Measurements from ENCODE around the gene CENATAC.
"Not testable (repeated sequence)": the region's sequence is repeated elsewhere in the genome, so short reads cannot be mapped to it uniquely, and the experiment has no call there.

The CENATAC gene

GRCh38 chr11:119028346-119029068 is 30.6 kb downstream of the CENATAC start:
- no peak for DNase-seq (ENCODE audit: low spot score)
- TF ChIP-seq CTCF (IDR thresholded peaks at IDR 0.05), result no peak
- H3K27ac ChIP-seq, result peak overlapping the region in 1 of 2 donors; percentile 85
- H3K4me3 ChIP-seq, result no peak overlapping the region

- TF ChIP-seq CTCF (IDR thresholded peaks at IDR 0.05), result no peak
- DNase-seq (ENCODE audit: low spot score), result no peak
- peak overlapping the region in 1 of 2 donors; percentile 85 for H3K27ac ChIP-seq
- H3K4me3 ChIP-seq, result no peak overlapping the region
These were observed 31.1 kb downstream of the CENATAC start for GRCh38 chr11:119029069-119029339.

DNA sequence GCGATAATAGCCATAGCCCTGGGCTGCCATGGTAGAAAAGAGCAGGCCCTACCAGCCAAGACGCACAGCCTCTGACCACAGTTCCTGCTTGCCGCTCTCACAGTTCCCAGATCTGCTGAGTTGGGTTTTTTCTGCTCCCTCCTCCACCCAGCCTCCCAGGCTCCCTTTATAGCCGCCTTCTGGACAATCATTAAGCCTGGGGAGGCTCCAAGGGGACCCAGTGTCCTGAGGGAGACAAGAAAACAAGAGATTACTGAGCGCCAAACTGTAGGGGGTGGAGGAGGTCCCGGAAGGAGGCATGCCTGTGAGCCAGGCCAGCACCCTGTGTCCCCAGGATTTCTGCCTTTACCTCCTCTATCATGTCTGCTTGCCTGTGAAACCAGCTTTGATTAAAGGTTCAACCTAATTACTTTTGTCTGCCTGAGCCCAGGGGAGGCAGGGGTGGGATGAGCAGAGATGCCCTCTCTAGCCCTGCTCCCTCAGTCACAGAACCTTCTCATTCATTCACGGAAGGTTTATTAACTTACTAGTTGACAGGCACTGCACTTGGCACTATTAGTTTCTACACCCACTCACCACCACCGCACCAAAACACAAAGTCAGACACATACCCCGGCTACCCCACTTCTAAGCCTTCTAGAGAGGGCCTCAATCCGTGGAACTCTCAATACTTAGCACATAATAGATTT is 31.5 kb downstream of the CENATAC start:
- Histone ChIP-seq H3K27ac (peak overlapping the region in 1 of 2 donors; percentile 85), H3K4me3 (peak overlapping the region; percentile 88)
- DNase-seq (ENCODE audit: low spot score), result no peak
- no peak for TF ChIP-seq CTCF (IDR thresholded peaks at IDR 0.05)

DNA sequence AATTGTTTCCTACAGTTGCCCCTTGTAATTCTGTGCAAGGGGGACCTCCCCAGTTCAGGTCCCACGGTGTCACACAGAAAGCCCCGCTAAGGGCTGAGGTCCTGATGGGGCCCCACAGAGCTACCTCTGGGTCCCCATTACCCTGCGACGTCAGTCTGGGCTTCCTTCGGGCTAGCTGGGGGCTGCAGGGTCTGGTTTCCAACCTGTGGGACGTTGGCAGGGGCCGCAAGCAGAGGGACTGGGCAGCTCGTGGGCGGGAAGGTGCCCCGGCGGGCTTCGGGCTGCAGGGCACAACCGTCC is 32.0 kb downstream of the CENATAC start:
- DNase-seq (ENCODE audit: low spot score), result no peak
- H3K4me3 ChIP-seq, result peak overlapping the region; percentile 88
- TF ChIP-seq CTCF (IDR thresholded peaks at IDR 0.05), result no peak
- H3K27ac ChIP-seq, result peak overlapping the region; percentile 49 to 85

GRCh38 chr11:119030329-119031047 is 32.5 kb downstream of the CENATAC start, which contains the start of gene SLC37A4:
SLC37A4 (minus strand) TSS chr11:119030877.
- peak; percentile 82 for TF ChIP-seq CTCF (IDR thresholded peaks at IDR 0.05)

DNA sequence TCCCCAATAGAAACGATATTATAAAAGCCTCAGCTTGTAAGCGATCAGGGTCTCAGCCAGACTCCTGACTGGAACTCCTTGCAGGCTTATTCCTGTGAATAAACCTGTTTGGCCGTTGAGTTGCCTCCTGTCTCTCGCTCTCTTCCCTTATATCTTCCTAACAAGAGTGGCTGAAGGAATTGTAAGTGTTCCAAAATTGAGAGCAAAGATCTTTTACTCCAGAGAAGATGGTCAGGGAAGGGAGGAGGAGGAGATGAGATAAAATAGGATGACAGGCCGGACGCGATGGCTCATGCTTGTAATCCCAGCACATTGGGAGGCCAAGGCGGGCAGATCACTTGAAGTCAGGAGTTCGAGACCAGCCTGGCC is 34.0 kb downstream of the CENATAC start:
- H3K4me3 ChIP-seq, result no peak overlapping the region
- DNase-seq (ENCODE audit: low spot score), result no peak
- TF ChIP-seq CTCF (IDR thresholded peaks at IDR 0.05), result no peak
- H3K27ac ChIP-seq, result no peak overlapping the region

More at GRCh38 chr11:119030329-119031047, 32.5 kb downstream of the CENATAC start, which contains the start of gene SLC37A4:
- Histone ChIP-seq H3K4me3 (peak within 1 kb of the TSS; percentile 88), H3K27ac (peak within 1 kb of the TSS; percentile 49 to 85)
- peak; percentile 97 for DNase-seq (ENCODE audit: low spot score)

DNA sequence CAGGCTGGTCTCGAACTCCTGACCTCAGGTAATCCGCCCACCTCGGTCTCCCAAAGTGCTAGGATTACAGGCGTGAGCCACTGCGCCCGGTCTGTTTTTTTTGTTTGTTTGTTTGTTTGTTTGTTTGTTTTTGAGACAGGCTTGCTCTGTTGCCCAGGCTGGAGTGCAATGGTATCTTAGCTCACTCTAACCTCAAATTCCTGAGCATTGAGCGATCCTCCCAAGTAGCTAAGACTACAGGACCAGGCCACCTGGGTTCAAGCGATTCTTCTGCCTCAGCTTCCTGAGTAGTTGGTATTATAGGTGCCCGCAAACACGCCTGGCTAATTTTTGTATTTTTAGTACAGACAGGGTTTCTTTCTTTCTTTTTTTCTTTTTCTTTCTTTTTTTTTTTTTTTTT is 35.5 kb downstream of the CENATAC start:
- DNase-seq (ENCODE audit: low spot score); H3K4me3 ChIP-seq; H3K27ac ChIP-seq: not testable (repeated sequence)
